Measurements from ENCODE around the gene ULK1.
"Not testable (repeated sequence)": the region's sequence is repeated elsewhere in the genome, so short reads cannot be mapped to it uniquely, and the experiment has no call there.

Gene ULK1

GRCh38 chr12:131946757-131947156 is 52.3 kb downstream of the ULK1 start:
- DNase-seq: no peak

- DNase-seq: no peak
Measured at GRCh38 chr12:131947482-131948027, 53.1 kb downstream of the ULK1 start.

GRCh38 chr12:131948166-131948712 is 53.8 kb downstream of the ULK1 start:
- no peak for DNase-seq

- DNase-seq: not testable (repeated sequence)
Measured at GRCh38 chr12:131948713-131949430, 54.5 kb downstream of the ULK1 start.

- peak; percentile 96 to 97 for DNase-seq
Measured at GRCh38 chr12:131949431-131950181, 55.2 kb downstream of the ULK1 start, which contains the start of gene EP400. Gene EP400 (plus strand): TSS chr12:131949942. CDS start chr12:131960620, 10,678 bp downstream.

GRCh38 chr12:131950182-131950913 is 55.9 kb downstream of the ULK1 start:
- DNase-seq: peak; percentile 33 to 43

- DNase-seq: not testable (repeated sequence)
Measured at GRCh38 chr12:131953810-131954209, 59.4 kb downstream of the ULK1 start.

- DNase-seq: not testable (repeated sequence)
Measured at GRCh38 chr12:131954460-131954859, 60.0 kb downstream of the ULK1 start.

- DNase-seq: no peak
Measured at GRCh38 chr12:131959116-131959515, 64.7 kb downstream of the ULK1 start.

- DNase-seq: no peak
Measured at GRCh38 chr12:131959641-131960589, 65.5 kb downstream of the ULK1 start.

- not testable (repeated sequence) for DNase-seq
Measured at GRCh38 chr12:131960590-131961325, 66.3 kb downstream of the ULK1 start.

- not testable (repeated sequence) for DNase-seq
Measured at GRCh38 chr12:131961328-131961727, 66.9 kb downstream of the ULK1 start.

- no peak for DNase-seq
Measured at GRCh38 chr12:131962069-131962468, 67.6 kb downstream of the ULK1 start.

- DNase-seq: no peak
Measured at GRCh38 chr12:131963381-131963780, 69.0 kb downstream of the ULK1 start.

GRCh38 chr12:131965073-131965472 is 70.7 kb downstream of the ULK1 start:
- DNase-seq: no peak

- DNase-seq: no peak
Measured at GRCh38 chr12:131971226-131971625, 76.8 kb downstream of the ULK1 start.
